PFSK-1 (cell line): Measurements from ENCODE around the gene ABCF2.

Source experiments
- FOXP2 ChIP-seq: optimal IDR thresholded peaks from 2 replicates; pipeline ENCODE3; 2011; ENCODE audit warnings: borderline replicate concordance, control low read depth, inconsistent platforms; ENCODE audit not compliant: insufficient read depth; ENCODE audit errors: extremely low read length, extremely low read depth
- POLR2AphosphoS5 ChIP-seq: IDR thresholded peaks from 2 replicates; pipeline ENCODE4 v1.6.1; 2012; ENCODE audit warnings: low read depth, mild to moderate bottlenecking, control low read depth, low read length, moderate library complexity
- SIN3A ChIP-seq: IDR thresholded peaks from 2 replicates; pipeline ENCODE4 v1.6.1; 2012; ENCODE audit warnings: mild to moderate bottlenecking, low read length, moderate library complexity, borderline replicate concordance; ENCODE audit not compliant: insufficient read depth
- TAF1 ChIP-seq: IDR thresholded peaks from 2 replicates; pipeline ENCODE4 v1.6.1; 2012; ENCODE audit warnings: low read length, control low read depth, borderline replicate concordance; ENCODE audit not compliant: insufficient read depth
- TF ChIP-seq, protein P1 (sequence below), 2 experiments: IDR thresholded peaks; 2 replicates each; pipeline versions ENCODE4 v1.6.1 to v1.8.0; 2011 to 2012; ENCODE audit warnings: low read depth in 2 of 2, low read length in 2 of 2, control low read depth in 1 of 2, inconsistent platforms in 1 of 2, mild to moderate bottlenecking in 1 of 2, moderate library complexity in 1 of 2; ENCODE audit not compliant: insufficient read depth in 1 of 2

The ABCF2 gene

GRCh38 chr7:151175793-151176311 lies 51.2 kb downstream of the ABCF2 start:
- no peak for TF ChIP-seq POLR2AphosphoS5
- no peak for TF ChIP-seq SIN3A
- no peak for TF ChIP-seq FOXP2
- no peak for TF ChIP-seq TAF1
- TF ChIP-seq, protein P1, sequence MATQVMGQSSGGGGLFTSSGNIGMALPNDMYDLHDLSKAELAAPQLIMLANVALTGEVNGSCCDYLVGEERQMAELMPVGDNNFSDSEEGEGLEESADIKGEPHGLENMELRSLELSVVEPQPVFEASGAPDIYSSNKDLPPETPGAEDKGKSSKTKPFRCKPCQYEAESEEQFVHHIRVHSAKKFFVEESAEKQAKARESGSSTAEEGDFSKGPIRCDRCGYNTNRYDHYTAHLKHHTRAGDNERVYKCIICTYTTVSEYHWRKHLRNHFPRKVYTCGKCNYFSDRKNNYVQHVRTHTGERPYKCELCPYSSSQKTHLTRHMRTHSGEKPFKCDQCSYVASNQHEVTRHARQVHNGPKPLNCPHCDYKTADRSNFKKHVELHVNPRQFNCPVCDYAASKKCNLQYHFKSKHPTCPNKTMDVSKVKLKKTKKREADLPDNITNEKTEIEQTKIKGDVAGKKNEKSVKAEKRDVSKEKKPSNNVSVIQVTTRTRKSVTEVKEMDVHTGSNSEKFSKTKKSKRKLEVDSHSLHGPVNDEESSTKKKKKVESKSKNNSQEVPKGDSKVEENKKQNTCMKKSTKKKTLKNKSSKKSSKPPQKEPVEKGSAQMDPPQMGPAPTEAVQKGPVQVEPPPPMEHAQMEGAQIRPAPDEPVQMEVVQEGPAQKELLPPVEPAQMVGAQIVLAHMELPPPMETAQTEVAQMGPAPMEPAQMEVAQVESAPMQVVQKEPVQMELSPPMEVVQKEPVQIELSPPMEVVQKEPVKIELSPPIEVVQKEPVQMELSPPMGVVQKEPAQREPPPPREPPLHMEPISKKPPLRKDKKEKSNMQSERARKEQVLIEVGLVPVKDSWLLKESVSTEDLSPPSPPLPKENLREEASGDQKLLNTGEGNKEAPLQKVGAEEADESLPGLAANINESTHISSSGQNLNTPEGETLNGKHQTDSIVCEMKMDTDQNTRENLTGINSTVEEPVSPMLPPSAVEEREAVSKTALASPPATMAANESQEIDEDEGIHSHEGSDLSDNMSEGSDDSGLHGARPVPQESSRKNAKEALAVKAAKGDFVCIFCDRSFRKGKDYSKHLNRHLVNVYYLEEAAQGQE (IDR thresholded peaks at IDR 0.05; ENCODE audit: insufficient read depth in 1 of 2, low read depth in 2 of 2, low read length in 2 of 2): no peak

DNA sequence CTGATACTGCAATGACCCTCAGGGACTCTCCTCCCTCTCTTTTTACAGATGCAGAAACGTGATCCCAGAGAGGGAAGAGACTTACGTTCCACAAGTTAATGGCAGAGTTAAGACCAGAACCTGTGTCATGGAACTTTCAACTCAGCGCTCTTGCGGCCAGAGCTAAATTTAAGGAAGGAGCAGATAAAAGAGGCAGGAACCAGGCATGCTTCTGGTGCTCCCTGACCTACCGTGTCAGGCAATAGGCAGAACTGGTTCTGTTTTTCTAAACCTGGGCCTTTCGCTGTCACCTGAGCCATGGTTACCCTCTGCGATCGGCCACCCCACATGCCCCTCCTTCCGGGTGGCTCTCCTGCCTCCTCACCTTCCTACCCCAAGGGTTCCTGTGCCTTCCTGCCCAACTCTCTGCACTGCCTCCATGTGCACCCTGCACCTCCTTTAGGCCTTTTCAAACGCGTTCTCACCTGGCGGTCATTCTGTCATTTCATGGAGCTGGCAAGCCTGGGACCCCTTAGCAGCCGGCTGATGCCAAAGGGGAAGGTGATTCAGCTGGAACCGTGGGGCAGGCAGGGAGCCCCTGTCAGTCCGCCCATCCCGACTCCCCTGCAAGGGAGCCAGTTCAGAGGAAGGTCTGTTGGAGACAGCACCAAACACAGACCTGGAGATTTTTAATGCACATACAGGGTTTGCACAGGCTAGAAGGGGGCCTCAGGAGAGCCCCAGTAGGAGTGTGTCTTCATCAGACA lies 51.8 kb downstream of the ABCF2 start:
- TF ChIP-seq FOXP2 (no peak), POLR2AphosphoS5 (no peak), TAF1 (no peak), SIN3A (no peak)
- TF ChIP-seq, protein P1 (IDR thresholded peaks at IDR 0.05; ENCODE audit: insufficient read depth in 1 of 2, low read depth in 2 of 2, low read length in 2 of 2): no peak

DNA sequence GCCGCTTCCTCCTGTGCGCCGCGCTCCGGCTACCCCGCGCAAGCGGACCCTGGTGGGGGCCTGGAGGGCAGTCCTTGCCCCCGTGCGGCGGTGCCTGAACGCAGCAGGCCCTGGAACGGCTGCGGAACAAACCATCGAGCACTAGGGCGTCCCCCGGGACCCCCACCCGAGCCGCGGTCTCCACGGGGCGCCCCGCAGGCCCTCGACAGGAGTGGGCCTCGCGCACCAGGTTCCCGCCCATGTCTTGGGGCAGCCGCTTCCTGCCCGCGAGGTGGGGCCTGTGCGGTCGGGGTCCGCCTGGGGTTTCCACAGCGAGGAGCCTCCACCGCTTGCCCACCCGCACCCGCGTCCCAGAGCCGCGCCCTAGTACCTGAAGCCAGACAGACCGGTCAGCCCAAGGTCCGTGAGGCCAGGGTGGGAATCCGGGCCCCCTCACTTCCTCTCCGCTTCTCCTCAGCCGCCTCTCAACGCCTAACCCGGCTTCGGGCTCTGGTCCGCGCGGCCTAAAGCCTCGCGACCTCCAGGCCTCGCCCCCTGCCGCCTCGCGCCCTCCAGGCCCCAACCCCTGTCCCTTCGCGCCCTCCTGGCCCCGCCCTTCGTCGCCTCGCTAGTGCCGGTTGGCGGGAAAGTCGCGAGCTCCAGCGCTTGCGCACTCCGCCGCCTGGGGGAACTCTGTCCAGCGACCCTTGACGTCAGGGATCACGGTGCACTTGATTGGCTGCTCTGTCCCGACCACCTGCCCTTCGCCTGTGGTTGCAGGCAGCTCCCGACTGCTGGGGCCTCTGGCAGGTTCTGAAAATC lies 52.6 kb downstream of the ABCF2 start:
- no peak for TF ChIP-seq FOXP2

DNA sequence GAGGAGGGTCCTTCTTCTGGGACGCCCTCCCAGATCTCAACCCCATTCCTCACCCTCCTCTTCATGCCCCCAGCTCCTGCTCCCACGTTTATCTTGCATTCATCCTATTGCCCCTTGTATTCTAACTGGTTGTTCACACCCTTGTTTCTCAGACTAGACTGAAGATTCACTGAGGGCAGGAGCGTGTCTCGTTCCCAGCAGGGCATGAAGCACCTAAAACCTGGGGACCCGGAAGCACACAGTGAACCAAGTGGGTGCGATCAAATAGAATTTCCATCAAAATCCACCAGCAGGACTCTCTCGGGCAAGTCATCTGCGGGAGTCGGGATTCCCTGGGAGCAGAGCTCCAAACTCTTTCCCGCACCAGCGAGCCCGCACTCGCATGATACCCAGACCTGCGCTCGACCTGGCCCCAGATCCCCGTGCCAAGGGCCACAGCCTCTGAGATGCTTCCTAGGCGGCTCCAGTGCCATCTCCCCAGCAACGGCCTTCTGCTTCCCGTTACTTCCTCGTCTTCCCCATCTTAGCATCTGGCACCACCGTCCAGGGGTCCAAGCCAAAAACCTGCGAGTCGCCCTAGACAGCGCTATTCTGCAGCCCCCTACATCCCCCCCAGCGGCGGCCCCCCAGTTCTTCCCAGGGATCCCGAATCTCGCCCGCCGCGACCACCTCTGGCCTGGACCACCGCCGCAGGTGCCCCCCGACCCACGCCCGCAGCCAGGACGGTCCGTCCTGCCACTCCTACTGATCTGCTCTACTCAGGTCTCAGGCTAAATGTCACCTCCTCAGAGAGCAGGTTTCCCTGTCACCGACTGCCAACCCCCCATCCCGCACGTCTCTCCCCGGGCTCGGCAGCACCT lies 53.4 kb downstream of the ABCF2 start:
- no peak for TF ChIP-seq POLR2AphosphoS5
- TF ChIP-seq FOXP2: no peak
- TF ChIP-seq, protein P1 (IDR thresholded peaks at IDR 0.05; ENCODE audit: insufficient read depth in 1 of 2, low read depth in 2 of 2, low read length in 2 of 2): no peak
- no peak for TF ChIP-seq TAF1
- no peak for TF ChIP-seq SIN3A
